GM19351 (cell line): ENCODE measurements around the gene PIGC.

ENCODE experiments used
- ATAC-seq: cut with Tn5 transposase; IDR thresholded peaks from one replicate; pipeline ENCODE4 v1.9.1; 2021; ENCODE audit warnings: mild to moderate bottlenecking, moderate library complexity; ENCODE audit not compliant: unreplicated experiment

PIGC gene

DNA sequence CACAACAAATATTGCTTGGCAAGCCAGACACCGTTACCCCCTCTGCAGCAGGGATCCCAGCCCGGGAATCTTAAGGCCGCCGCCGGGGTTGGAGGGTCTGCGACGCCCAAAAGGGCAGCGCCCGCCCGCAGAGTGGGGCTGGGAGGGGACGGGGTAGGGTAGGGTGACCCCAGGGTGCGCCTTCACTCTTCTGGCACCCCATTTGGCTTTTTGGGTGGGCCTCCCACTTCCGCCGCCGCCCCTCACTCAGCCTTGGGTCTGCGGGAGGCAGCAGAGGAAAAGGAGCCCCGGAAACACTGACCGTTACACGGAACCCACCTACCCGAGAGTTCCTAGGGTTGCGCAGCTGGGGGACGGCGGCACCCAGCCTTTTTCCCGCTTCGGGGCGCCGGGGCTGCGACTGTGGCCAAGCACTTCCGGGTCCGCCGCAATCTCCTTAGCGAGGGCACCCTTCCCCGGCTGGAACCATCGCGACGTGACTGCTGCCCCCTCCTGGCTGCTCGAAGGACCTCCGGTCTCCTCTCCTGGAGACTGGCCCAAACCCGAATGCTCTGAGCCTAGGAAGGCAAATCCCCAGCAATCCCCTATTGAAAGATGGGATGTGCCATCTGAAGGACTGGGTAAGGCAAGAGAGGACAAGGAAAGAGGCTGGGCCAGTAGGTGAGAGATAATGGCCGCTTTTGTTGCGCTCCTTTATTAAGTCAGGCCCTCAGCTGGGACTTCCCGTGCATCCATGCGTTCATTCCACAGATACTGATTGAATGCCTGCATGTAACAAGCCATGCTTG is at the start of gene PIGC:
TSS of gene PIGC (minus strand) at position 404 of the 788 bp plus-strand sequence. CDS start 1,447 bp downstream, outside the sequence.
- peak; percentile 99 for ATAC-seq

DNA sequence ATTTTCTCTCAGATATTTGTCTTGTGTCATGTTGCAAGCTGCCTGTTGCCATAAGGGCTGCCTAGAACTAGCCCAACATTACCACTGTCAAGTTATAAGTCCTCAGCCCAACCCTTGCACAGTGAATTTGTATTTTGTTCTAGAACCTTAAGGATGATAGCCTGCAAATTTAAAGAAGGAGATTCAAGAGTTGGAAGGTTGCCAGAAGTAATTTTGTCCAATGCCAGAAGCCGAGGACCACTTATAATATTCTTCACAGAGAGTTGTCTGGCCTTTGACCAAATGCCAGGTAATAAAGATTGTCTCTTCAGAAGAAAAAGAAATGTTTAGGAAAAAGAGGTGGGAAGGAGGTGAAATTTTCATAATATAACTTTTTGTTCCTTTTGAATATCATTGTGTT is 48.6 kb upstream of the PIGC start:
- no peak for ATAC-seq

DNA sequence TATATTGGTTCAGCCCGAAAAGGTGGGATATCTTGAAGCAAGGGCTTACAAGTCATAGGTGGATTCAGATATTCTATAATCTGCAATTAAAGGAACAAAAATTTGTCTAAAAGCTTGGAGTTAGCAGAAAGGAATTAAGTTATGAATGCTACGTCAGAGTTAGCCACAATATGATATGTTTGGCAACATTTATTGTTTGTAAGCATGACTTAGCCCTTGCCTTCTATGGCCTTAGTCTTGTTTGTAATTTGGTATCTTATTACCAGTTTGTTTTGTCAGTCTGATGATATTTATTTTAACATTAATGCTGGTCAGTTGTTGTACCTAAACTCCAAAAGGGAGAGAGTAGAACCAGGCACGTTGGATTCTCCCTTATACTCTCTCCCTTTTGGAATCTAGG is 46.0 kb upstream of the PIGC start:
- no peak for ATAC-seq

DNA sequence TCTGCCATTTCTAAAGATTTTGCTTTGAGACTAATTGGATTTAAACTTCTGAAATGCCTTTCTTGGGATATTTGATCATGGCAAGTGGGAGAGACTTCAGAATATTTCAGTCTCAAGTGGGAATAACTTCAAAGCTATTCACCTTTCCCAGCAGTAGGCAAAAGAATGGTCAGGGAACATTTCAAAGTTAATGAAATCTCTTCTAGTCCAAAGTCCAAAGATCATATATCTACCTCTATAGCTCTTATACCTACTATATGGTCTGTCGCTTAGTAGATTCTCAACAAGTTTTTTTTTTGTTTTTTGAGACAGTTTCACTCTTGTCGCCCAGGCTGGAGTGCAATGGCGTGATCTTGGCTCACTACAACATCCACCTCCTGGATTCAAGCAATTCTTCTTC is 44.5 kb upstream of the PIGC start:
- no peak for ATAC-seq

DNA sequence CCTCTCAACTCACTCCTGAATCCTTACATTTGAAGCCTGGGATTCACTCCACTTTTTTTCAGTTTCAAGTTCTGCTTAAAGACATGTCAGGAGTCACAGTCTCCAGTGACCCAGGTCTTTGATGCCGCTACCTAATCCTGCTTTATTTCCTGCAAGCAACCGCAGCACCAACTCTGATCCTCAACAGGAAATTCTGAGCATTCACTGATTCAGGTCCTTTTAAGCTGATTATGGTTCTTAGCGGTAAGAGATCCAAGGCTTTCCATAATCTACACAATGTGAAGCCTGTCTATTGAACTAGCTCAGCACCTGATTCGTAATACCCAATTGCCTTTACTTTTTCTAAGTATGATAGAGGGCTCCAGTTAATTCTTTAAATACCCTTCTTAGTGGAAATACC is 43.7 kb upstream of the PIGC start:
- ATAC-seq, result no peak

DNA sequence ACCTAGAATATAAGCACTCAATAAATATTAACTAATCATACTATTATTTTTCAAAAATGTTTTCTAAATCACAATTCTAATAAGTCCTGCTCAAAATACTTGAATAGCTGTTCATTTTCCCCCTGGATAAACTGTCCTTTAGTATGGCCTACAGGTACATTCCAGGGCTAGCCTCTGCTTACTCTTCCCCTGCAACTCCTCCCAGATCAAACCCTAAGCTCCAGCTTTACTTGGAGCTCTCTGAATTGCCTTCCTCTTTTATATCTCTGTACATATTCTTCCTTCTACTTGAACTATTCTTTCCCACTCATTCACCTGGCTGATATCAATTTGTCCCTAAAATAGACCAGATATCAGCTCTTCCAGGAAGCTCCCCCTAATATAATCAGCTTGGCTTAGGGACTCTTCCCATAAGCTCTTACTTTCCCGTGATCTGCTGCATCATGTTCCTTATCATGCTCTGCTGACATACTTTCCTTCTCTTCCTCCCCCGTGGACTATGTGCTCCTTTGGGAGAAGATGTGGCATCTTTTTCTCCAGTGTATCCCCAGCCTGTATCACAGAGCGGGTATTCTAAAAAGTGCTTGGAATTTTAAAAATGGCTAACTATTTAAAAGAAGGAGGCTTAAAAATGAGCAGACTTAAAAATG is 43.1 kb upstream of the PIGC start:
- no peak for ATAC-seq

DNA sequence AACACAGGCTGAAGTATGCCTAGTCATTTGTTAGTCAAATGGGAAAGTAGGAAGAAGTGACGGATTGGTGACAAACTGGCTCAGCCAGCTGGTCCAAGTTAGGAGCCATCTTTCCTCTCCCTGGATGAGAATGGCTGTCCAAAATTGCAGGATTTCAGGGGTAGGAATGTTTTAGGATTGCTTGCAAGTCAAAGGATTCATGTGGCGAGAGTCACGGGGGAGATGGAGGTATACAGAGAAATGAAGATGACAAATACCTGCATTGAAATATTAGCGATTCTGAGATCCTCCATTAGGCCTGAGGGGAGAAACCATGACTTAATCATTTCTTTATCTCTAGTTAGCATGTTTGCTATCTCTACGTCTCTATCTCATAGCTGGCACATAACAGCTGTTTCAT is 41.8 kb upstream of the PIGC start:
- no peak for ATAC-seq

DNA sequence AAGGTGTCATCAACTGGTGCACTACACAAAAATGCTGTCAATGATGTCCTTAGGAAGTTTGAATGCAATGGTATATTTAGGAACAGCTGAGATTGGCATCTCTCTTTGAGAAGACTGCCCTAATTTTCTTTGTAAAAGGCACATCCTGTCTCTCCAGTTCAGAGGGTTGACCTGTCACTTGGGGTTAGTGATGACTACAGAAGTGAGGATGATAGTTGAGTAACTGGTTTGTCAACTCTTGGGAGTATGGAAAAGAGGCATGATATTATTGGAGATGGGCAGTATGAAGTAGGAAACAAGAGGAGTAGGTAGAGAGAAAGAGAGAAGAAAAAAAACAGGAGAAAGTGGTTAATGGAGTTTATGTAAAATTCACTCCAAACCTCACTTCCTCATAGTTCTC is 40.4 kb upstream of the PIGC start:
- ATAC-seq, result no peak

DNA sequence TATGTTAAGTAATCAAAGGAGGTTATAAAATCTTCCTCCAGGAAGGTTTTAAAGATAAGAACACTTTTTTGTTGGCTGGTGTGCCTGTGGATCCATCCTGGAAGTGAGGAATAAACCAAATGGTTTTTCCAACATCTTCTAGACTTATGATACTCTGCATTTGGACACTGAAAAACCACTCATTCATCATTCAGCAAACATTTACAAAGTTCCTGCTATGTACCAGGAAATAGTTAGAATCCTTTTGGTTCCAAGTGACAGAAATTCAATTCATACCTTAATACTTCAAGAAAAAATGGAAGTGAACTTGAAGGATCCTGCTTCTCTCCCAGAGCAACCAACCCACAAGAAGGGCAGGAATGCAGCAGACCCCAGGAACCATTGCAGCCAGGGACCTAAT is 39.6 kb upstream of the PIGC start:
- ATAC-seq, result no peak

DNA sequence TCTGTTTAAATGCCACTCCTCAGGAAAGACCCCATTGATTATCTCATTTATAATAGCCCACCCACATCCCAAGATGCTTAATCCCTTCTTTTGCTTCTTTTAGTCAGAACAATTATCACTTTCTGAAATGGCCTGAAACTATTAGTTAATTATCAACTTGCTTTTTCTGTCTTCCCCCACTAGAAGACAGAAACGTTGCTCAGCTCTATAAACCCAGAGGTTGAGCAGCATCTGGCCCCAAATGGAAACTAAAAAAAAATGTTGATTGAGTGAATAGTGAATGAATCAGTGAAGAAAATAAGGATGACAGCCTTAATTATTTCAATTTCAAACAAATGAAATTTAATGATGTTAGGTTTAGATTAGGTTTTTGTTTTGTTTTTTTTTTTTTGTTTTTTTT is 38.2 kb upstream of the PIGC start:
- no peak for ATAC-seq

DNA sequence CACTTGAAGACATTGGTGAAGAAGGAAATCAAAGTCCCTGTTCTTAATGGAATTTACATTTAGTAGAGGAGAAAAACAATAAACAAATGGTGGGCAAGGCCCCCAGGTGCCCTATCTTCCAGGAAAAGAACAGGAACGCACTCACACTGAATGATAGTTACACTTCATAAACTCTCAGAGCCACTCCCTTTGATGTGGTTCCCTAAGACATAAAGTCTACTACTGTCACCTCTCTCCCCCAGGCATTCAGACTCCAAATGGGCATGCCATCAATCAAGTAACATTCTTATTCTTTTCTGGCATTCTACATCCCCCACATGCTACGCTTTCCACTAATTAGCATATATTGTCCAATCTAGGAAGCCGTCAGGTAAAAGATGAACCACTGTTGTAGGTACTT is 36.6 kb upstream of the PIGC start:
- no peak for ATAC-seq

DNA sequence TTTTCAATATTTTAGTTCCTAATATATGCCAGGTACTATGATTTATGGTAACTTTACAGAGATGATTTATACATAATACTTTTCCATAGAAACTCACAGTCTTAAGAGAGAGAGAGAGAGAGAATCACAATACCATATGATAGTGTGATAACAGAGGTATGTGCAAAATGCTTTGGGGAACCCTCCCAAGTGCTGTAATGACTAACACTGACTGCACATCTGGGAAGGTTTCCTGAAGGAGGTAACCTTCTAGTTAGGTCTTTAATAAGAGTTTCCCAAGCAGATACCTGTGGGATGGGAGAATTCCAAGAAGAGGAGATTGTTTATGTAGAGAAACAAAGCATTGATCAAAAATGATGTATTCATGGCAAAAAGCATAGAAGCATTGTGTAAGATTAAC is 34.6 kb upstream of the PIGC start:
- no peak for ATAC-seq

DNA sequence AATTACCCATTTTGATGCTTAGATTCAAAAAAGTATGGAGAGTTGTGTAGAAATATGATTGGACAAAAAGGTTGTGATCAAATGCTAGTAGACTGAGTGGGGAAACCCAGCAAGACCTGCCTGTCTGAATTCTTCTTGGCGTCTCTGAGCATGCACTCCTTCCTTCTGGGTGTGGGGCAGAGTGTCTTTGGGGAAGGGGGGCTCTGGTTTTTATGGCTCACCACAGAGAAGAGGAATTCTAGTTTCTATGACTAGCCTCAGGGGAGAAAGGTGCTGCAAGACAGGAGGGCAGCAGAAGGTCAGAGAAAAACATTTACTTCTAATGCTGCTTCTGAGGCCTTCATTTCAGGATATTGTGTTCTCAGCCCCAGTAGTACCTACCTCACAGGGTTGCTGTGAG is 33.9 kb upstream of the PIGC start:
- ATAC-seq, result no peak

DNA sequence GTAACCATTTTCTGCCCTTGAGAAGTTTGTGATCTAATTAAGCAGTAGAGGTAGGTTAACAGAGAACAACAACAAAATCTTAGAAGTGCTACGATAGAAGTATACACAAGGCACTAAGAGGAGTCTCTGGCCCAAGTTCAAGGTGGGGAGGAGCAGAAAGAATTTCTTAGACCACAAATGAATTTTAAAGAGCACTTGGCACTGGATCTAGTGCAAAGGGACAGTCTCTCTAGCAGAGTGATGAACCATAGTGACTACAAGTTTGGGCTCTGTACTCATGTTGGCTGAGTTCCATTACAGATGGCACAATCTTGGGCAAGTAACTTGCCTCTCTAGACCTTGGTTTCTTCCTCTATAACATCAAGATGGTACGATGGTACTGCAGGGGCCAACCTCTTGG is 33.3 kb upstream of the PIGC start:
- ATAC-seq, result no peak

DNA sequence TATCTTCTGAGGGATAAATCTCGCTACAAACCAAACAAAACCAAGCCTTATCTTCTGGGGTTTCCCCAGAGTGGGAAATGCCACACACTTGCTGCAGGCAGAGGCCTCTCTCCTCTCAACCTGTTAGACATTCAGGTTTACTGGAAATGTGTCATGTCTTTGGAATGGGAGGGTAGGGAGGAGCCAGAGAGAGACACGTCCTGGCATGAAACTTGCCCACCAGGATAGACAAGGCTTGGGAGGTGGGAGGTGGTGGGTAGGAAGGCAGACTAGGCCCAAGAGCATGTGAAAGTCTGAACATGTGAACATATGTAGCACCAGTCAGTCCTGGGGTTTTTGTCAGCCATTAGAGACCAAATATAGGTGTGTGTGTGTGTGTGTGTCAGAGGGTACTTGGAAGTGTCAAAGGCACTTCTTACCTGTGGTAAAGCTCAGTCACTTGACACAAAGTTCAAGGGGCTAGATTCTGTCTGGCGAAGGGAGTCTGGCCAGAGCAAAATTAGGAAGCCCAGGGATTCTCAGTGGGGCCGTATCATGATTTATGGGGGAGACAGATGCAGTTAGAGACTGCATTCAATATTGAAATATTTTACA is 32.4 kb upstream of the PIGC start:
- no peak for ATAC-seq

DNA sequence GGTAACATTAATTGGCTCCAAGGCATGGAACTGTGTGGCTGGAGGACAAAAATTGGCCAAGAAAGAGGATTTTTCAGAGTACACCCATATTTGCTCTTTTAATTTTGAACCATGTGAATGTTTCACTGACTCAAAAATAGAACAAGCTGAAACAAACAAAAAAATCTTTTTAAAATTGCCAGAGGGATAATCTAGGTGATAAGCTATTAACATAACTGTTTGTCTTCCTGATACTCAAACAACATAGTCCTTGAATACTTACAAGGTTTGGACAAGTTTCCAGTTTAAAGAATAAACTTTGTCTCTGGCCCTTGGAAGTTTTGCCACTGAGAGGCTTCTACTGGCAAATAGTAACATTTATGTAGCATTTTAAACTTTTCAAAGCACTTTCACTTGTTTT is 30.0 kb upstream of the PIGC start:
- no peak for ATAC-seq

DNA sequence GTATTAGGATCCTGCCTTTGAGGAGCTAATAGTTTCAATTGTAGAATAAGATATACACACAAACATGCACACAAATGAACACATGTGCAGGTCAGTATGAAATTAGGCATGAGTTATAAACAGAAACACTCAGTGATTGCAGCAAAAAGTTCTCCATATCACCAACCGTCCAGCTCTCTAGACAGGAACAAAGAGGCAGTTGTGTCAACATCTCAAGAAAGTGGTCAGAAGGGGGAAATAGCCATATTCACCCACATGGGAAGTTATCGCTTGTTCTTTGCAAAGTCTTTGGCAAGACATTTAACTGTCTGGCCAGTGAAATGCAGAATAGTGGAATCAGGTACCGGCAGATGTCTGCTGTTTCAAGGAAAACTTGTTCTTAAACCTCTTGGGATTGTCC is 29.4 kb upstream of the PIGC start:
- no peak for ATAC-seq

DNA sequence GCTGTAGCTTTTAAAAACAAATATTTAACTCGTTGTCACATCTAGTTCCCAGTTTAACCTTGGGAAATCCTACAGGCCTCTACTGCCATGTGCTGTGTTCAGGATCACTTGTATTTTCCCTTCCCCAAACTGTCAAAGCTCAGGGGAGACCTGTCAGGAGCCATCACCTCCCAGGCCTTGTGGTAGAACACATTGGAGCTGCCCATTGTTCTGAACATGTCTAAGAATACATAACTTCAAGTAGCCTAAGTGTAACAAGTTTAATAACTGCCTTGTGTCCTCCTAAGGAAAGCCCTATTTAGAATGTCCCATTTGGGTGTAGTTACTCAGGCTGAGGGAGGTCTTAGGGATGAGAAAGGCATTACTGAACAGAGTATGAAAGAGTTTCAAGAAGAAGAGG is 28.6 kb upstream of the PIGC start:
- no peak for ATAC-seq

DNA sequence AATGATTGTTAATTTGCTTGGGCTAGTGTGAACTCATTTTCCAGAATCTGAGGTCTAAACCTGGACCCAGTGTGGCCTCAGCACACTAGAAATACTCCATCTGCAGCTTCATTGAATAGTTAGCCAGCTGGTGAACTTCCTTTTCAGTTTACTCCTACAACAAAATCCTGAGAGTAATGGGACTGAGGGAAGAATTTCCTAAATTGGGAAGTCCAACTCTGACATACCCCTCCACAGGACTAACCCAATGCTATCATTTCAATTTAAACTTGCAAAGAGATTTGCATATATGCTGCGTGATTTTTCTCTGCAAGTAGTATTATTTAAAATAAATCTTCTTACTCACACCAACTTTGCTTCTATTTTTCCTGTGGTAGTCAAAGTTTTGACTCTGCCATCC is 27.8 kb upstream of the PIGC start:
- ATAC-seq, result no peak

DNA sequence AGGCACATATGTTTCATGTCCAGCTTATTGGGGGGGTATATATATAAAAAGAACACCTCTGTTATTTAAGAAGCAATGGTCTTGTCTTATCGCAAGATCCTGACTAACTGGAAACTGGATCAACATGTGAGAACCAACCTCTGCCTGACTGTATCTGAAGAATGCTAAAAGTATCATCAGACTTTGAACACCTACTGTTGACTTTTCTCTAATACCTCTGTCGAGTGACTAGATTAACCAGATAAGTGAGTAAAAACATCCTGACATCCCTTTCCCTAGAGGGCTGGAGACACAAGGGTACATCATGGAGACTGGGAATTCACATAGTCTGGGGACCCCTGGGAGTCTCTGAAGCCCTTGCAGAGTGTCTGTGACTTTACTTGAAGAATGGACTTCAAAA is 26.3 kb upstream of the PIGC start:
- ATAC-seq, result no peak

DNA sequence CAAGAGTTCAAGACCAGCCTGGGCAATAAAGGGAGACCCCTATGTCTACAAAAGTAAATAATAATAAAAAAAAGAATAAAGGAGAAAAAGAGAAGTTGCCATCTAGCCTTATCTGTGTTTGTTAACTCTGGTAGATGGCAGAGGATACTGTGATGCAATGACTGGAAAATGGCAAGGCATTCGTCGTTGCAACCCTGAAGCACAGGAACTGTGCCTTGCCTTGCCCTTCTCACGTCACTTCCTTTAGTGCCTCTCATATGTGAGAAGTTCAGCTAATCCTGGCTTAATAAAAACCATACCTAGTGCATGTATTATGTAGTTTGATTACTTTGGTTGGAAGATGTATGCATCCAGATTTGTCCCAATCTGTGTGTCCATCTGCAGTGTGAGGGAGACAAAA is 25.8 kb upstream of the PIGC start:
- ATAC-seq, result no peak

DNA sequence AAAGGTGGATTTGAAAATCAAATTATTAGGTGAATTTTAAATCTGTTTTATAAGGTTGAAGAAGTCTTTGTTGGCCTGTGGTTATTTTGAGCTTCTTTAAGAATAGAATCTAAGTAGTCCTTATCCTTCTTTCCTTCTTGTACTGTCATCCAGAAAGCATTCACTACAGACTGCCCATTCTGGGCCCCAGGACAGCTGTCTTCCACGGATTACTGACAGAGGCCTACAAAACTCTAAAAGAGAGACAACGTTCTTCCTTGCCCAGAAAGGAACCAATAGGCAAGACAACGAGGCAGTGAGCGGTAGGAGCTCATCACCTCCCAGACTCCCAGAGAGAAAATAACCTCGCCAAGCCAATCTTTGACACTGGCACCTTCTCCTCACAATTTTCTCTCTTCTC is 24.4 kb upstream of the PIGC start:
- ATAC-seq, result no peak
